Stimulated activated naive CD8-positive, alpha-beta T cell treated with anti-CD3 and anti-CD28 coated beads, Interleukin-15, amount 100 ng/mL, for 72 hours (primary cell): ENCODE data around the gene ASPM.
A peak's percentile ranks its signal among the peaks of the same experiment; 100 is the strongest.
"Not testable (repeated sequence)": the region's sequence is repeated elsewhere in the genome, so short reads cannot be mapped to it uniquely, and the experiment has no call there.

Source experiments
- ATAC-seq: fragments of 150-1000 bp; cut with Tn5 transposase; 2 replicates; pipeline ENCODE4 v1.10.0; 2021; ENCODE audit warnings: mild to moderate bottlenecking, moderate library complexity
- DNase-seq, 2 donors: peaks; one replicate each; pipeline ENCODE4 v3.0.0; 2021 to 2022
- H3K27ac Mint-ChIP-seq, 2 donors: one replicate each; pipeline ENCODE4 v1.8.0; 2022; ENCODE audit warnings: mild to moderate bottlenecking in 2 of 2, mixed read lengths in 2 of 2, moderate library complexity in 2 of 2
- H3K27me3 Mint-ChIP-seq: one replicate; pipeline ENCODE4 v1.8.0; 2022; ENCODE audit warnings: mixed read lengths
- H3K4me1 Mint-ChIP-seq: one replicate; pipeline ENCODE4 v1.8.0; 2022; ENCODE audit warnings: mild to moderate bottlenecking, mixed read lengths
- H3K4me3 Mint-ChIP-seq, 2 donors: one replicate each; pipeline ENCODE4 v1.8.0; 2022; ENCODE audit warnings: mild to moderate bottlenecking in 2 of 2, mixed read lengths in 2 of 2, moderate library complexity in 1 of 2
- H3K9me3 Mint-ChIP-seq, 2 donors: one replicate each; pipeline ENCODE4 v1.8.0; 2022; ENCODE audit warnings: mixed read lengths in 2 of 2

The ASPM gene

GRCh38 chr1:197126691-197127090, 19.8 kb downstream of the ASPM start:
- DNase-seq (no peak), ATAC-seq (no peak)
- Mint-ChIP-seq H3K27me3 (no peaks in the 10 kb centered on the region), H3K4me1 (no peaks in the 10 kb centered on the region), H3K4me3 (no peak overlapping the region), H3K27ac (no peak overlapping the region), H3K9me3 (no peaks in the 10 kb centered on the region)

GRCh38 chr1:197124376-197124775, 22.1 kb downstream of the ASPM start:
- DNase-seq (no peak), ATAC-seq (no peak)
- H3K4me3 Mint-ChIP-seq, result no peak overlapping the region
- H3K27ac Mint-ChIP-seq, result no peak overlapping the region
- no peaks in the 10 kb centered on the region for H3K4me1 Mint-ChIP-seq
- H3K9me3 Mint-ChIP-seq, result no peaks in the 10 kb centered on the region
- H3K27me3 Mint-ChIP-seq, result no peaks in the 10 kb centered on the region

- H3K4me3 Mint-ChIP-seq, result no peak overlapping the region
- no peaks in the 10 kb centered on the region for H3K9me3 Mint-ChIP-seq
- no peaks in the 10 kb centered on the region for H3K27me3 Mint-ChIP-seq
- no peak overlapping the region for H3K27ac Mint-ChIP-seq
- no peak for DNase-seq
- H3K4me1 Mint-ChIP-seq, result no peaks in the 10 kb centered on the region
- no peak for ATAC-seq
These were observed 30.3 kb downstream of the ASPM start for GRCh38 chr1:197116156-197116555.

GRCh38 chr1:197106869-197107268, 39.6 kb downstream of the ASPM start:
- no peak overlapping the region for H3K27ac Mint-ChIP-seq
- no peaks in the 10 kb centered on the region for H3K27me3 Mint-ChIP-seq
- no peak overlapping the region for H3K4me3 Mint-ChIP-seq
- DNase-seq, result no peak
- ATAC-seq, result no peak
- no peaks in the 10 kb centered on the region for H3K9me3 Mint-ChIP-seq
- H3K4me1 Mint-ChIP-seq, result peaks cover 3% of the 10 kb centered on the region

- no peak overlapping the region for H3K27ac Mint-ChIP-seq
- ATAC-seq, result no peak
- peaks cover 12% of the 10 kb centered on the region for H3K4me1 Mint-ChIP-seq
- no peak for DNase-seq
- no peaks in the 10 kb centered on the region for H3K9me3 Mint-ChIP-seq
- no peak overlapping the region for H3K4me3 Mint-ChIP-seq
- no peaks in the 10 kb centered on the region for H3K27me3 Mint-ChIP-seq
These were observed 43.2 kb downstream of the ASPM start for GRCh38 chr1:197103300-197103699.

- Mint-ChIP-seq H3K27ac (no peak overlapping the region), H3K4me1 (peaks cover 12% of the 10 kb centered on the region), H3K9me3 (no peaks in the 10 kb centered on the region), H3K4me3 (no peak overlapping the region), H3K27me3 (no peaks in the 10 kb centered on the region)
- DNase-seq, result no peak
- no peak for ATAC-seq
These were observed 44.5 kb downstream of the ASPM start for GRCh38 chr1:197101978-197102377.

GRCh38 chr1:197100677-197101076, 45.8 kb downstream of the ASPM start:
- Mint-ChIP-seq H3K4me1 (peaks cover 12% of the 10 kb centered on the region), H3K4me3 (no peak overlapping the region), H3K27me3 (no peaks in the 10 kb centered on the region), H3K27ac (peak overlapping the region in 1 of 2 donors; percentile 24), H3K9me3 (no peaks in the 10 kb centered on the region)
- no peak for ATAC-seq
- no peak for DNase-seq

- ATAC-seq (no peak), DNase-seq (no peak)
- Mint-ChIP-seq H3K27me3 (no peaks in the 10 kb centered on the region), H3K4me1 (peaks cover 12% of the 10 kb centered on the region), H3K27ac (no peak overlapping the region), H3K4me3 (no peak overlapping the region), H3K9me3 (no peaks in the 10 kb centered on the region)
These were observed 47.0 kb downstream of the ASPM start for GRCh38 chr1:197099444-197099843.

- H3K27me3 Mint-ChIP-seq, ATAC-seq: not testable (repeated sequence)
- H3K4me1 Mint-ChIP-seq, result peaks cover 10% of the 10 kb centered on the region
These were observed 49.5 kb downstream of the ASPM start for GRCh38 chr1:197096971-197097370.

GRCh38 chr1:197096137-197096536, 50.3 kb downstream of the ASPM start:
- no peak overlapping the region for H3K4me3 Mint-ChIP-seq
- no peaks in the 10 kb centered on the region for H3K9me3 Mint-ChIP-seq
- DNase-seq, result no peak
- no peak for ATAC-seq
- H3K4me1 Mint-ChIP-seq, result peaks cover 2% of the 10 kb centered on the region
- no peaks in the 10 kb centered on the region for H3K27me3 Mint-ChIP-seq
- H3K27ac Mint-ChIP-seq, result no peak overlapping the region

More at GRCh38 chr1:197096971-197097370, 49.5 kb downstream of the ASPM start:
- DNase-seq, H3K4me3 Mint-ChIP-seq, H3K27ac Mint-ChIP-seq, H3K9me3 Mint-ChIP-seq: not testable (repeated sequence)

- DNase-seq, result no peak
- Mint-ChIP-seq H3K9me3 (no peaks in the 10 kb centered on the region), H3K4me1 (no peaks in the 10 kb centered on the region), H3K4me3 (no peak overlapping the region), H3K27me3 (no peaks in the 10 kb centered on the region), H3K27ac (no peak overlapping the region)
- no peak for ATAC-seq
These were observed 53.1 kb downstream of the ASPM start for GRCh38 chr1:197093226-197093885.

- DNase-seq, result no peak
- H3K27me3 Mint-ChIP-seq, result no peaks in the 10 kb centered on the region
- no peaks in the 10 kb centered on the region for H3K9me3 Mint-ChIP-seq
- no peak overlapping the region for H3K27ac Mint-ChIP-seq
- ATAC-seq, result no peak
- H3K4me3 Mint-ChIP-seq, result no peak overlapping the region
- no peaks in the 10 kb centered on the region for H3K4me1 Mint-ChIP-seq
These were observed 53.9 kb downstream of the ASPM start for GRCh38 chr1:197092491-197093023.

GRCh38 chr1:197083474-197083873, 63.0 kb downstream of the ASPM start:
- ATAC-seq, result peak; percentile 53
- H3K9me3 Mint-ChIP-seq, result peaks cover 15 to 23% of the 10 kb centered on the region in 2 donors
- no peak overlapping the region for H3K27ac Mint-ChIP-seq
- no peaks in the 10 kb centered on the region for H3K4me1 Mint-ChIP-seq
- H3K4me3 Mint-ChIP-seq, result no peak overlapping the region
- H3K27me3 Mint-ChIP-seq, result no peaks in the 10 kb centered on the region
- DNase-seq, result no peak

- Mint-ChIP-seq H3K27ac (no peak overlapping the region), H3K4me1 (no peaks in the 10 kb centered on the region), H3K4me3 (no peak overlapping the region), H3K9me3 (peaks cover 15 to 23% of the 10 kb centered on the region in 2 donors), H3K27me3 (no peaks in the 10 kb centered on the region)
- DNase-seq (no peak), ATAC-seq (no peak)
These were observed 65.2 kb downstream of the ASPM start for GRCh38 chr1:197081117-197081753.

GRCh38 chr1:197080323-197080722, 66.1 kb downstream of the ASPM start:
- Mint-ChIP-seq H3K9me3 (peaks cover 15 to 23% of the 10 kb centered on the region in 2 donors), H3K27ac (no peak overlapping the region), H3K4me1 (no peaks in the 10 kb centered on the region), H3K4me3 (no peak overlapping the region), H3K27me3 (no peaks in the 10 kb centered on the region)
- ATAC-seq, result no peak
- no peak for DNase-seq

GRCh38 chr1:197076585-197076984, 69.9 kb downstream of the ASPM start:
- peaks cover 2 to 10% of the 10 kb centered on the region in 2 donors for H3K9me3 Mint-ChIP-seq
- H3K4me1 Mint-ChIP-seq, result no peaks in the 10 kb centered on the region
- H3K4me3 Mint-ChIP-seq, result no peak overlapping the region
- H3K27me3 Mint-ChIP-seq, result peaks cover 8% of the 10 kb centered on the region
- H3K27ac Mint-ChIP-seq, result no peak overlapping the region
- ATAC-seq (no peak), DNase-seq (no peak)
